GM10248 (cell line): ENCODE measurements around the gene RASGEF1C.

Source experiments
- CTCF ChIA-PET: fragments of 300-600 bp; sonication (Branson Sonifier 250); formaldehyde crosslinking; extraction: SDS; loops from one replicate; lab custom pipeline; 2021; ENCODE audit warnings: antibody characterized with exemption; lab: Yijun Ruan, JAX
- POLR2A ChIA-PET: fragments of 350-650 bp; sonication (Branson Sonifier 250); formaldehyde crosslinking; extraction: SDS; loops from one replicate; lab custom pipeline; 2020; ENCODE audit warnings: antibody characterized with exemption; lab: Yijun Ruan, JAX
- DNase-seq: peaks from one replicate; pipeline ENCODE4 v3.0.0; 2012; ENCODE audit errors: extremely low spot score
- CTCF ChIP-seq: IDR thresholded peaks from 2 replicates; pipeline ENCODE4 v1.5.1; 2012; ENCODE audit warnings: mild to moderate bottlenecking, low read depth; ENCODE audit errors: extremely low read depth, missing control alignments, control extremely low read depth

RASGEF1C gene

GRCh38 chr5:180098526-180098925 lies 110.5 kb downstream of the RASGEF1C start:
- ChIA-PET CTCF (no interaction called here), POLR2A (no interaction called here)
- DNase-seq: no peak
- TF ChIP-seq CTCF: no peak

GRCh38 chr5:180097926-180098325 lies 111.1 kb downstream of the RASGEF1C start:
- POLR2A ChIA-PET: no interaction called here
- CTCF ChIA-PET: no interaction called here
- no peak for TF ChIP-seq CTCF
- no peak for DNase-seq

GRCh38 chr5:180097163-180097894 lies 111.7 kb downstream of the RASGEF1C start:
- POLR2A ChIA-PET: no interaction called here
- CTCF ChIA-PET: no interaction called here
- DNase-seq: no peak
- TF ChIP-seq CTCF: no peak

GRCh38 chr5:180096616-180097015 lies 112.4 kb downstream of the RASGEF1C start:
- DNase-seq: no peak
- ChIA-PET CTCF (no interaction called here), POLR2A (no interaction called here)
- no peak for TF ChIP-seq CTCF

GRCh38 chr5:180095545-180095944 lies 113.5 kb downstream of the RASGEF1C start:
- no peak for DNase-seq
- no peak for TF ChIP-seq CTCF
- ChIA-PET POLR2A (no interaction called here), CTCF (no interaction called here)

GRCh38 chr5:180093651-180094382 lies 115.2 kb downstream of the RASGEF1C start:
- no peak for TF ChIP-seq CTCF
- DNase-seq: no peak
- POLR2A ChIA-PET: no interaction called here
- CTCF ChIA-PET: no interaction called here
